Gastrocnemius medialis (tissue), 4 donors: ENCODE measurements around the gene NPBWR2. TPM values are rescaled to one million over a fixed set of nuclear protein-coding genes. Genes with fewer than 3 reads are reported as not detected.

Source experiments
- ATAC-seq, 2 donors: fragments of 150-250 bp; one replicate each; pipeline ENCODE4 v1.9.1; 2016
- DNase-seq, 2 donors: peaks; one replicate each; pipeline ENCODE4 v3.0.0-alpha.2; 2019
- H3K27ac ChIP-seq, 4 donors: fragments of 200-600 bp; sonication (generic); 1 replicate in 1 of 4; 2 replicates in 3 of 4; pipeline ENCODE4 v1.5.1; 2016 to 2018; ENCODE audit warnings: mild to moderate bottlenecking in 2 of 4, moderate library complexity in 1 of 4
- H3K27me3 ChIP-seq, 3 donors: fragments of 200-600 bp; sonication (generic) in 2 of 3; 1 replicate in 1 of 3; 2 replicates in 2 of 3; pipeline versions ENCODE4 v1.5.1 to v1.6.0; 2016 to 2019; ENCODE audit warnings: mild to moderate bottlenecking in 1 of 3, moderate library complexity in 1 of 3
- H3K36me3 ChIP-seq, 2 donors: fragments of 200-600 bp; sonication (generic) in 1 of 2; one replicate each; pipeline ENCODE4 v1.5.1; 2017 to 2018
- H3K4me1 ChIP-seq, 2 donors: fragments of 200-600 bp; sonication (generic) in 1 of 2; one replicate each; pipeline ENCODE4 v1.5.1; 2016 to 2017; ENCODE audit warnings: mild to moderate bottlenecking in 2 of 2
- H3K4me3 ChIP-seq, 4 donors: fragments of 200-600 bp; sonication (generic) in 3 of 4; 1 replicate in 1 of 4; 2 replicates in 3 of 4; pipeline ENCODE4 v1.5.1; 2016 to 2019; ENCODE audit warnings: mild to moderate bottlenecking in 2 of 4
- H3K9me3 ChIP-seq, 3 donors: fragments of 200-600 bp; sonication (generic) in 2 of 3; 1 replicate in 1 of 3; 2 replicates in 2 of 3; pipeline ENCODE4 v1.5.1; 2016 to 2019
- POLR2A ChIP-seq, 2 donors: fragments of 450-650 bp; IDR thresholded peaks; one replicate each; pipeline ENCODE4 v1.6.1; 2017; ENCODE audit warnings: antibody characterized with exemption in 2 of 2, mild to moderate bottlenecking in 2 of 2, moderate library complexity in 2 of 2
- in situ Hi-C, 4 donors: fragments of 200-750 bp; cut with MboI; loops; one replicate each; pipeline versions ENCODE4 v1.15.0 to v1.8.0; 2017; ENCODE audit warnings: low sequenced_read_pairs in 4 of 4
- intact Hi-C: fragments of 100-400 bp; cut with DNase I; formaldehyde crosslinking; loops from one replicate; pipeline ENCODE4 v1.15.1; 2023; ENCODE audit warnings: low total_unique reads
- total RNA-seq, 4 donors: library from RNA; depleted of rRNA; stranded (reverse); fragments of >200 nt; gene quantifications; one replicate each; pipeline versions ENCODE4 v1.1.0 to v1.2.3, GENCODE V29; 2016
- TF ChIP-seq, protein P1 (sequence below), 5 experiments: fragments of 450-650 bp in 3 of 5; fragments of 200-600 bp in 2 of 5; sonication (generic) in 2 of 5; IDR thresholded peaks in 4 of 5; conservative IDR thresholded peaks in 1 of 5; 1 replicate in 4 of 5; 2 replicates in 1 of 5; pipeline ENCODE4 v1.5.1; 2016 to 2019; ENCODE audit warnings: antibody characterized with exemption in 5 of 5, mild to moderate bottlenecking in 3 of 5, moderate library complexity in 3 of 5

The NPBWR2 gene
- total RNA-seq, 4 donors from 2014 or later, result not detected

DNA sequence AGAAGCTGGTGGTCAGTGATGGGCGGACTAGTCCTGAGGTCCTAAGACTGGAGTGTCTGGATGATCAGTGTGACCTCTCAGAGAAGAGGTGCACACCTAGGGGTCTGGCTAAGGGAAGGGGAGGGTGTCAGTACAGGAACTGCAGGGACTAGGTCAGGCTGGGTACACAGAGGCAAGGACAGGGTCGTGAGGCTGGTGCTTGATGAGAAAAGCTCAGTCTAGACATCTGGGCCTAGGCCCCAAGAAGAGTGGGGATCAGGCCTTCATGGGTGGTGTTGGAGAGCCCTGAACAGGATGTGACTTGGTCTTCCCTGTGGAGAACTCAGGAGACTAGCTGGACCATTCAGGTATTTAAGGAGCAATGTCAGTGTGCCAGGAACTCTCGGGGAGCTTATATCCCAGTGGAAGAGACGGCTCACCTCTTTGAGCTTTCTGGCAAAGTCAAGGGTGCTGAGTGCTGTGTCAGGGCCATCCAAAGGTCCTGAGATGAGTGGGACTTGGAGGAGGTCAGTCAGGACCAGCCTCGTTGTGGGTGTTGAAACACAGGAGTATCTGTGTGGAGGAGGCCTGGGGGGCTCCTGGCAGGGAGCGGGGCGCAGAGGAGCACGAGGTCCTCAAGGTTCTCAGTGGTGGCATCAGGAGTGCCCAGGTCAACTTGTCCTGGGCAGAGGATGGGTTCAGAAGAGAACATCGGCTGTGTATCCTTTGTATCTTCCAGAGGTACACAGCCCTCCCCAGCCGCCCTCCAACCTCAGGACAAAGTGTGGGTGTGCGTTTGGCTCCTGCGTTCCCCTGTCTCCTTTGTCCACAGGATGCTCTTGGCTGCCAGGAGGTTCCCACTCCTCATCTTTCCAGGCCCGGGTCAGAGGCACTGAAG, 43.6 kb upstream of the NPBWR2 start:
- Histone ChIP-seq H3K9me3 (no peaks in the 10 kb centered on the region), H3K4me1 (no peaks in the 10 kb centered on the region), H3K27me3 (peaks cover 0 to 3% (median 2%) of the 10 kb centered on the region in 3 donors), H3K27ac (no peak overlapping the region), H3K36me3 (no peaks in the 10 kb centered on the region), H3K4me3 (no peak overlapping the region)
- DNase-seq, result no peak
- ATAC-seq, result no peak
- in situ Hi-C loops, result no loop called here
- intact Hi-C loops, result no loop called here
- TF ChIP-seq POLR2A (IDR thresholded peaks at IDR 0.05), result no peak
- TF ChIP-seq, protein P1, sequence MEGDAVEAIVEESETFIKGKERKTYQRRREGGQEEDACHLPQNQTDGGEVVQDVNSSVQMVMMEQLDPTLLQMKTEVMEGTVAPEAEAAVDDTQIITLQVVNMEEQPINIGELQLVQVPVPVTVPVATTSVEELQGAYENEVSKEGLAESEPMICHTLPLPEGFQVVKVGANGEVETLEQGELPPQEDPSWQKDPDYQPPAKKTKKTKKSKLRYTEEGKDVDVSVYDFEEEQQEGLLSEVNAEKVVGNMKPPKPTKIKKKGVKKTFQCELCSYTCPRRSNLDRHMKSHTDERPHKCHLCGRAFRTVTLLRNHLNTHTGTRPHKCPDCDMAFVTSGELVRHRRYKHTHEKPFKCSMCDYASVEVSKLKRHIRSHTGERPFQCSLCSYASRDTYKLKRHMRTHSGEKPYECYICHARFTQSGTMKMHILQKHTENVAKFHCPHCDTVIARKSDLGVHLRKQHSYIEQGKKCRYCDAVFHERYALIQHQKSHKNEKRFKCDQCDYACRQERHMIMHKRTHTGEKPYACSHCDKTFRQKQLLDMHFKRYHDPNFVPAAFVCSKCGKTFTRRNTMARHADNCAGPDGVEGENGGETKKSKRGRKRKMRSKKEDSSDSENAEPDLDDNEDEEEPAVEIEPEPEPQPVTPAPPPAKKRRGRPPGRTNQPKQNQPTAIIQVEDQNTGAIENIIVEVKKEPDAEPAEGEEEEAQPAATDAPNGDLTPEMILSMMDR (IDR thresholded peaks at IDR 0.05 in 4 of 5, conservative IDR thresholded peaks at IDR 0.05 in 1 of 5), result no peak

DNA sequence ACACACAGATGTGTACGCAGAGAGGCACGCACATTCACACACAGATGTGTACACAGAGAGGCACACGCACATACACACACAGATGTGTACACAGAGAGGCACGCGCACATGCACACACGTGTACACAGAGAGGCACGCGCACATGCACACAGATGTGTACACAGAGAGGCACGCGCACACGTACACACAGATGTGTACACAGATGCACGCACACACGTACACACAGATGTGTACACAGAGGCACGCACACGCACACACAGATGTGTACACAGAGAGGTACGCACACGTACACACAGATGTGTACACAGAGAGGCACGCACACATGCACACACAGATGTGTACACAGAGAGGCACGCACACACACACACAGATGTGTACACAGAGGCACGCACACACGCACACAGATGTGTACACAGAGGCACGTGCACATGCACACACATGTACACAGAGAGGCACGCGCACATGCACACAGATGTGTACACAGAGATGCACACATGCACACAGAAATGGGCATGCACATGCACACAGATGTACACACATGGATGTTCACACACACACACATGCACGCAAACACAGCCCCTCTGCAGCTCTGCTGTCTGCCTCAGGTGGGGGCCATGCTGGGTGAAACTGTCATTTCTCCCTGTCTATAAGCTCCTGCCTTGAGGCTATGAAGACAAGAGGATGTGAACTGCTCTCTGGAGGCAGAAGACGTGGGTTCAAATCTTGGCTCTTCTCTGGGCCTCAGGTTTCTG, 42.6 kb upstream of the NPBWR2 start:
- H3K9me3 ChIP-seq, result no peaks in the 10 kb centered on the region
- H3K27ac ChIP-seq, result no peak overlapping the region
- no peak for DNase-seq
- no peaks in the 10 kb centered on the region for H3K36me3 ChIP-seq
- ATAC-seq, result no peak
- intact Hi-C loops, result no loop called here
- no peak overlapping the region for H3K4me3 ChIP-seq
- H3K4me1 ChIP-seq, result no peaks in the 10 kb centered on the region
- TF ChIP-seq, protein P1 (IDR thresholded peaks at IDR 0.05 in 4 of 5, conservative IDR thresholded peaks at IDR 0.05 in 1 of 5), result no peak
- TF ChIP-seq POLR2A (IDR thresholded peaks at IDR 0.05), result no peak
- in situ Hi-C loops, result no loop called here
- peaks cover 0 to 5% (median 3%) of the 10 kb centered on the region in 3 donors for H3K27me3 ChIP-seq

DNA sequence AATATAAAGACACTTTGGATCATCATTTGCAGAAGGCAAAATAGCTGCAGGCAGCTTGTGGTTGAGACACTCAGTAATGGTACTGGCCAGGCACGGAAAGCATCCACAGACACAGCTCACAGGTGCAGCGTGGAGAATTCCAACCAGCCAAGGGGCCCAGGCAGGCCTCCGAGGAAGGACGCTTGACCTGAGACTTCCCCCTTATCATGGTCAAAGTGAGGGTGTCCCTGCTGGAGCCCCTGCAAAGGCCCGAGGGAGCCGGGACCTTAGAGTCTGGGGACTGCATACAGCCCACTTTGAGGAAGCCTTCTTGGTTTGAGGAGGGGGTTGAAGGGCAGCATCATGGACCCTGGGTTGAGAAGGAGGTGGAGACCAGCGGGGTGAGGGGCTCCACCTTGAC, 41.8 kb upstream of the NPBWR2 start:
- in situ Hi-C loops (no loop called here), intact Hi-C loops (no loop called here)
- H3K9me3 ChIP-seq, result no peaks in the 10 kb centered on the region
- peaks cover 0 to 5% (median 3%) of the 10 kb centered on the region in 3 donors for H3K27me3 ChIP-seq
- H3K36me3 ChIP-seq, result no peaks in the 10 kb centered on the region
- no peaks in the 10 kb centered on the region for H3K4me1 ChIP-seq
- H3K27ac ChIP-seq, result no peak overlapping the region
- ATAC-seq (no peak), DNase-seq (no peak)
- H3K4me3 ChIP-seq, result no peak overlapping the region
- TF ChIP-seq, protein P1 (IDR thresholded peaks at IDR 0.05 in 4 of 5, conservative IDR thresholded peaks at IDR 0.05 in 1 of 5), result no peak
- no peak for TF ChIP-seq POLR2A (IDR thresholded peaks at IDR 0.05)

DNA sequence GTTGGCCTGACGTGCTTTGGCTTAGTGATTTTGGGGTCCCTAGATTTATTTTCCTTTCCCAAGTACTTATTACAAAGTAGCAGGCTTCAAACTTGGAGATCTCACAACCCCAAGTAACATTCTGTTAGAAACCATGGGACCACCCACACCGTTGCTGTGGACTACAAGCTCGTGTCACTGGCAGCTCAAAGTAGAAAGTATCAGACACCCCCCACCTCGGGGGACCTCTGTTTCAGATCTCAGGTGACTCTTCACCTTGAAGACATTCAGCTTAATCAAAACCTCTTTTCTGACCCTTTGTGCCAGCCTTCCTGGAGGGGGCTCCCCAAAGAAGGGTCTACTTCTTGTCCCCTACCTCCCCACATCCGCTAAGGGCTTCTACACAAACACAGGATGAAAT, 41.2 kb upstream of the NPBWR2 start:
- Histone ChIP-seq H3K4me1 (no peaks in the 10 kb centered on the region), H3K36me3 (no peaks in the 10 kb centered on the region), H3K9me3 (no peaks in the 10 kb centered on the region), H3K4me3 (no peak overlapping the region), H3K27me3 (peaks cover 0 to 5% (median 3%) of the 10 kb centered on the region in 3 donors), H3K27ac (no peak overlapping the region)
- in situ Hi-C loops (no loop called here), intact Hi-C loops (no loop called here)
- TF ChIP-seq, protein P1 (IDR thresholded peaks at IDR 0.05 in 4 of 5, conservative IDR thresholded peaks at IDR 0.05 in 1 of 5), result no peak
- TF ChIP-seq POLR2A (IDR thresholded peaks at IDR 0.05), result no peak
- DNase-seq (no peak), ATAC-seq (no peak)
